ENCODE measurements around the gene ALOXE3.

- TF ChIP-seq, protein P1, sequence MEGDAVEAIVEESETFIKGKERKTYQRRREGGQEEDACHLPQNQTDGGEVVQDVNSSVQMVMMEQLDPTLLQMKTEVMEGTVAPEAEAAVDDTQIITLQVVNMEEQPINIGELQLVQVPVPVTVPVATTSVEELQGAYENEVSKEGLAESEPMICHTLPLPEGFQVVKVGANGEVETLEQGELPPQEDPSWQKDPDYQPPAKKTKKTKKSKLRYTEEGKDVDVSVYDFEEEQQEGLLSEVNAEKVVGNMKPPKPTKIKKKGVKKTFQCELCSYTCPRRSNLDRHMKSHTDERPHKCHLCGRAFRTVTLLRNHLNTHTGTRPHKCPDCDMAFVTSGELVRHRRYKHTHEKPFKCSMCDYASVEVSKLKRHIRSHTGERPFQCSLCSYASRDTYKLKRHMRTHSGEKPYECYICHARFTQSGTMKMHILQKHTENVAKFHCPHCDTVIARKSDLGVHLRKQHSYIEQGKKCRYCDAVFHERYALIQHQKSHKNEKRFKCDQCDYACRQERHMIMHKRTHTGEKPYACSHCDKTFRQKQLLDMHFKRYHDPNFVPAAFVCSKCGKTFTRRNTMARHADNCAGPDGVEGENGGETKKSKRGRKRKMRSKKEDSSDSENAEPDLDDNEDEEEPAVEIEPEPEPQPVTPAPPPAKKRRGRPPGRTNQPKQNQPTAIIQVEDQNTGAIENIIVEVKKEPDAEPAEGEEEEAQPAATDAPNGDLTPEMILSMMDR (IDR thresholded peaks at IDR 0.05; ENCODE audit: low read depth, low read length, missing input control) = peak; percentile 58
- no peak for TF ChIP-seq JUND (IDR thresholded peaks at IDR 0.05)
- TF ChIP-seq RAD21 (IDR thresholded peaks at IDR 0.05) = peak in 1 of 2 donors; percentile 72
- no peak for TF ChIP-seq SP1 (IDR thresholded peaks at IDR 0.05)
- no peak for TF ChIP-seq REST (IDR thresholded peaks at IDR 0.05)
Measured at GRCh38 chr17:8109661-8110455, 8.5 kb downstream of the ALOXE3 start.

Measured in liver (tissue), 3 donors.